ENCODE results near the gene ZNF532.
"Not testable (repeated sequence)": the region's sequence is repeated elsewhere in the genome, so short reads cannot be mapped to it uniquely, and the experiment has no call there.

Gene ZNF532

DNA sequence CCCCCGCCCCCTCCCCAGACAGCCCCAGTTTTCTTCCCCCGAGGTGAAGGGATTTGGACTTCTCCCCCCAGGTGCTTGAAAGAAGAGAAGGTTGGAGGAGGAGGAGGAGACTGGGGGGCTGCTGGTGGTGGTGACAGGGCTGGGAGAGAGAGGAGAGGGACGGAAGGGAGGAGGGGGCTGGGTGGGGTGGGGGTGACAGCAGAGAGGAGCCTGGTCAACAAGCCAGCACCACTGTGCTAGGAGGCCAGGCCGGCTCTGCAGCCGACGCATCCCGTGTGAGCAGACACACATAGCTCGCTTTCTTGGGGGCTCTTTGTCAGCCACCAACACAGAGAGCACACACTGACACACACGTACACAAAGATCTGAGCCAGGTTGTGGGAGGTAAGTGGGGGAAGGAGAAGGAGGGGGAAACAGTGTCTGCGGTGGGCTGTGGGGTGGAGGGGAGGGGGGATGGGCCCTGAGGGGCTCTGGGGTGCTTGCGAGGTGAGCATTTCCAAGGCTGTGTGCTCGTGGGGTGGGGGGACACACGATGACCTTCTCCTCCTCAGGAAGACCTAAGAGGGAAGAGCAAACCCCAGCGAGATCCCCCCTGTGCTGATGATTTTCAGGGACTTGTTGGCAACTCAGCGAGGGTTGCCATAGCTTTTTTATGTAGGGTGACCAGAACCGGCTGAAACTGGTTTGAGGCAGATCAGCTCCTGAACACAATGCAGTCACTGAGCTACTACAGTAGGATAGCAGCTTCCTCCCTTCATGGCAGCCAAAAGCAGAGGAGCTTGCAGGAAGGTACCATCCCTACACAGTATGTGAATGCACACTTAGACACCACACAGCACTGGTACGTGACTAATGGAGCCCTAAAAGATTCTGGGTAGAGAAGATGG, at the start of gene ZNF532:
TSS of gene ZNF532 (plus strand) at position 732 of the 887 bp plus-strand sequence. CDS start 53,411 bp downstream, outside the sequence.
- DNase-seq, result peak; percentile 41

DNA sequence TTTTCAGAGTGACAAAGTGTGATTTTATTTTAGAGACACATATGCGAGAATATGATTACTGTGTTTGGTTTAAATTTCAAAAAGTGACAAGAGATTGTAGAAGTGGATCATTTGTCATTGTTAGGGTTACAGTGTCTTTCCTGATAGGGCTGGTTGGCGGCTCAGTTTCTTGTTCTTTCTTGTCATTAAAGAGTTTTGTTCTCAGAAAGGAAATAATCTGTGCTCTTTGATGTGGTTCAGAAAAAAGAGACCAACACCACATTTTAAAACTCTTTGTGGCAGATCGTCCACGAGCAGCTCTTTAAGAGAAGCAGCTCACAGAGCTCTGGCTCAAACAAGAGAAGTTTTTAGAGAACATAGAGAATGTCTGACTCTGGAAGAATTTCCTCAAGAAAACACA, 45.6 kb upstream of the ZNF532 start:
- DNase-seq, result no peak

DNA sequence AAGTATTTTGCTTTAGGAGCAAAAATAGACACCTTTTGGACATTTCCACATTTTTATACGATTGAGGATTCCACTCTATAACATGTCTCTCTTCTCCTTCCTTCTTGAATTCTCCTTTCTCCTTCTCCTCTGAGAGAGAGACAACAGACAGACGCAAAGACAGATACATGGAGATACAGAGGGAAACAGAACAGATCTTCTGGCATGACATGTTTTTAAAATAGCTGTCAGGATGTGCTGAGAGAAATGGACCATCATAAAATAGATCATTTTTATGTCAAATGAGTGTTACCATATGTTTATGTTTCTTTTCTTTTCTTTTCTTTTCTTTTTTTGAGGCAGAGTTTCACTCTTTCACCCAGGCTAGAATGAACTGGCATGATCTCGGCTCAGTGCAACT, 44.4 kb upstream of the ZNF532 start:
- DNase-seq, result no peak

DNA sequence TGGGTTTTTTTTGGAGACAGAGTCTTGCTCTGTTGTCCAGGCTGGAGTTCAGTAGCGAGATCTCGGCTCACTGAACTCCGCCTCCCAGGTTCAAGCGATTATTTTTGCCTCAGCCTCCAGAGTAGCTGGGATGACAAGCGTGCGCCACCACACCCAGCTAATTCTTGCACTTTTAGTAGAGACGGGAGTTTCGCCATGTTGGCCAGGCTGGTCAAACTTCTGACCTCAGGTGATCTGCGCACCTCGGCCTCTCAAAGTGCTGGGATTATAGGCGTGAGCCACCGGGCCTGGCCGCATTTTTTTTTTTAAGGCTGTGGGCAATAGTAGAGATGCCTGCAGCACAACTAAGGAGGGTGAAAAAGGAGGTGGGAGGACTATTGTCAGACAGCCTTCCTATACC, 41.7 kb upstream of the ZNF532 start:
- DNase-seq, result no peak

- no peak for DNase-seq
Measured at GRCh38 chr18:58823412-58823811, 41.3 kb upstream of the ZNF532 start.

DNA sequence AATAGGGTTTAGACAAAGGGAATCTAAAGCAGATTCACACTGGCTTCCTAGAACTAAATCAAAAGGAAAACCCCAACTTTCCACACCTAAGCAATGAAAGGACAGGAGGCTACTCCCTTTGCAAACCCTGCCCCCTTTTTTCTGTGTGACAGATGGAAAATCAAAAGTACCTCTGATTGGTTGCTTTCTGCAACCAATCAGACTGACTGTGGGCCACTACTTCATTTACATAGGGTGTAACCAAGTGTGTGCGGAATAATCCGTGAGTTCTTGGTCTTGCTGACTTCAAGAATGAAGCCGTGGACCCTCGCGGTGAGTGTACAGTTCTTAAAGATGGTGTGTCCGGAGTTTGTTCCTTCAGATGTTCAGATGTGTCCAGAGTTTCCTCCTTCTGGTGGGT, 37.8 kb upstream of the ZNF532 start:
- DNase-seq, result not testable (repeated sequence)

GRCh38 chr18:58827428-58827827, 37.2 kb upstream of the ZNF532 start:
- DNase-seq, result no peak

GRCh38 chr18:58827886-58828285, 36.8 kb upstream of the ZNF532 start:
- DNase-seq, result no peak

- no peak for DNase-seq
Measured at GRCh38 chr18:58828399-58829121, 36.1 kb upstream of the ZNF532 start.

GRCh38 chr18:58829263-58829662, 35.4 kb upstream of the ZNF532 start:
- no peak for DNase-seq

DNA sequence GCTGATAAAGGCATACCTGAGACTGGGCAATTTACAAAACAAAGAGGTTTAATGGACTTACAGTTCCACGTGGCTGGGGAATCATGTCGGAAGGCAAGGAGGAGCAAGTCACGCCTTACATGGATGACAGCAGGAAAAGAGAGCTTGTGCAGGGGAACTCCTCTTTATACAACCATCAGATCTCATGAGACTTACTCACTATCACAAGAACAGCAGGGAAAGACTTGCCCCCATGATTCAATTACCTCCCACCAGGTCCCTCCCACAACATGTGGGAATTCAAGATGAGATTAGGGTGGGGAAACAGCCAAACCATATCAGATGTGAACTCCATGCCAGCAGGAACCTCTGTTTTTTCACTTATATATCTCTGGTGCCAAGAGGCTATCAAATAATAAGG, 34.8 kb upstream of the ZNF532 start:
- DNase-seq, result not testable (repeated sequence)

GRCh38 chr18:58831606-58832005, 33.1 kb upstream of the ZNF532 start:
- no peak for DNase-seq

GRCh38 chr18:58838165-58838860, 26.4 kb upstream of the ZNF532 start:
- no peak for DNase-seq

DNA sequence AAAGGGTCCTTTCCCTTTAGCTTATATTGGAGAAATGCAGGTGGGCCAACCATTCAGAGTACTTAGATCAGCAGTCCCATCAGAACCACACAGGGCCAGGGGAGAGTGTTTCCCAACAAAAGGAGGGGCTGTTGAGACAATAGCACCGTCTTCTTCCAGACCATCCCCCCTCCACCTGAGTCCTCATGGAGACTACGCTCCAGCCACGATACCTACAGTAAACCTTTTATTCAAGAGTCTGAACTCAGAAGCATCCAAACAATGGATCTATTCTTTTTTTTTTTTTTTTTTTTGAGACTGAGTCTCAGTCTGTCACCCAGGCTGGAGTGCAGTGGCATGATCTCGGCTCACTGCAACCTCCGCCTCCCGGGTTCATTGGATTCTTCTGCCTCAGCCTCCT, 25.7 kb upstream of the ZNF532 start:
- DNase-seq, result no peak

DNA sequence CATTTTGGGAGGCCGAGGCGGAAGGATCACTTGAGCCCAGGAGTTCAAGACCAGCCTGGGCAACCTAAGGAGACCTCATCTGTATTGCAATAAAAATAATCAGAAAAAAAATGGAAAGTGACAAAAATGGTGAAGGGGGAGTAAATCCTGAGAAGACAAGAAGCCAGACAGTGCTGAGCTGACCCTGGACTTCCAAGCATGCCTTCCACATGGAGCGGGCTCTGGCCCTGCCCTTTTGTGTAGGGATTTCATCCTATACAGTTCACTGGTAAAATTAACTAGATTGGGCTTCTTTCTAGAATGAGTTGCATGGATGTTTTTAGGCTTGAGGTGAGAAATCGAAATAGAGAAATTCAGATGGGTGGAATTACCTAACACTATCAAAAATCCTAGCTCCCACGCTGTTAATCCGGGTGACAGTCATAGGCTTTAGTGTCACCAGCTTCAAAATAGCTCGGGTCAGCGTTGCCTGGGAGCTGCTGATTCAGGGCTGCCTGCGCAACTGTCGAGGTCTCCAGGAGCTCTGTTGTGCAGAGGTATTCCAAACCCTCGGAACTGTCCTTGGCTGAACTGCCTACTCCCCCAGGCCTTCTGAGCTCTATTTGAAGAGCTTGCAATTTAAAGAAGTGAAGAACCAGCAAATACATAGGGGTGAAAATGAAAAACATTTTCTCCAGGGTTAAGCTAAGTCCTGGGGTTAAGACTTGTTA, 21.5 kb upstream of the ZNF532 start:
- no peak for DNase-seq

GRCh38 chr18:58843688-58844035, 21.0 kb upstream of the ZNF532 start:
- DNase-seq, result no peak

GRCh38 chr18:58844871-58845270, 19.8 kb upstream of the ZNF532 start:
- no peak for DNase-seq

- no peak for DNase-seq
Measured at GRCh38 chr18:58845928-58846724, 18.6 kb upstream of the ZNF532 start.

GRCh38 chr18:58847383-58848071, 17.1 kb upstream of the ZNF532 start:
- DNase-seq, result no peak

DNA sequence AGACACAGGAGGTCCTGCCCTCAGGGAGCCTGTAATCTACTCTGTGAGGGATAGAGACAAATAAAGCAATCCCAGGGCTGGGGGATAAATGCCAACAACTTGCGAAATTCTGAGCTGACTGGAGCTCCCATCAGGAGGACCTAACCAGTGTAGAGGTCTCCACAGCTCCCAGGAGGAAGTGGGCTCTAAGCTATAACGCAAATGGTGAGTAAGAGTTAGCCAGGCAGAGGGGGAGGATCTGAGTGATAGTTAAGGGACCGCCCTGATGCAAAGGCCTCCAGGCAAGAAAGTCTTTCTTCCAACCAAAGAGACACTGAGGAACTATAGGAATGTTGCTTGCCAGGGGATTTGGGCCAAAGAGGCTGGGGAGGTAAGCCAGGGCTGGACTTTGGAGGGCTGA, 16.0 kb upstream of the ZNF532 start:
- no peak for DNase-seq

- DNase-seq, result no peak
Measured at GRCh38 chr18:58850786-58851469, 13.7 kb upstream of the ZNF532 start.
